AG10803 (cell line): ENCODE data around the gene PDGFB.

Experiments
- DNase-seq: peaks from one replicate; pipeline ENCODE4 v3.0.0; 2010; ENCODE audit warnings: low read depth
- H3K4me3 ChIP-seq: 2 replicates; pipeline ENCODE4 v1.5.1; 2011; ENCODE audit warnings: mild to moderate bottlenecking, low read length, control low read depth
- TF ChIP-seq, protein P1 (sequence below): conservative IDR thresholded peaks from 2 replicates; pipeline ENCODE4 v1.5.1; 2011; ENCODE audit warnings: mild to moderate bottlenecking, low read length, control low read depth, inconsistent platforms

Gene PDGFB

DNA sequence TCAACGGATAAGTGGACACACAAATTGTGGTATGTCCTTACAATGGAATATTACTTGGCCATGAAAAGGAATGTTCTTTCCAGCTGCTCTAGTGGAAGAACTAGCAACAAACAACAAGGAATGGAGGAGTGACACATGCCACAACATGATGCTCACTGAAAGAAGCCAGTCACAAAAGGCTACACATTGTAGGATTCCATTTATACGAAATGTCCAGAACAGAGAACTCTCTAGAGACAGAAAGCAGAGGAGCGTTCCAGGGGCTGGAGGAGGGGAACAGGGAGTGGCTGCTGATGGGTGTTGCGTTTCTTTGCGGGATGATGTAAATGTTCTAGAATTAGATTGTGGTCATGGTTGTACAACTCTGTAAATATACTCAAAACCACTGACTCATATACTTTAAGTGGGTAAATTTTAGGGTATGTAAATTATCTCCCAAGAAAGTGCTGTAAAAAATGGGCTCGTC, 32.4 kb upstream of the PDGFB start:
- DNase-seq: peak; percentile 69
- TF ChIP-seq, protein P1, sequence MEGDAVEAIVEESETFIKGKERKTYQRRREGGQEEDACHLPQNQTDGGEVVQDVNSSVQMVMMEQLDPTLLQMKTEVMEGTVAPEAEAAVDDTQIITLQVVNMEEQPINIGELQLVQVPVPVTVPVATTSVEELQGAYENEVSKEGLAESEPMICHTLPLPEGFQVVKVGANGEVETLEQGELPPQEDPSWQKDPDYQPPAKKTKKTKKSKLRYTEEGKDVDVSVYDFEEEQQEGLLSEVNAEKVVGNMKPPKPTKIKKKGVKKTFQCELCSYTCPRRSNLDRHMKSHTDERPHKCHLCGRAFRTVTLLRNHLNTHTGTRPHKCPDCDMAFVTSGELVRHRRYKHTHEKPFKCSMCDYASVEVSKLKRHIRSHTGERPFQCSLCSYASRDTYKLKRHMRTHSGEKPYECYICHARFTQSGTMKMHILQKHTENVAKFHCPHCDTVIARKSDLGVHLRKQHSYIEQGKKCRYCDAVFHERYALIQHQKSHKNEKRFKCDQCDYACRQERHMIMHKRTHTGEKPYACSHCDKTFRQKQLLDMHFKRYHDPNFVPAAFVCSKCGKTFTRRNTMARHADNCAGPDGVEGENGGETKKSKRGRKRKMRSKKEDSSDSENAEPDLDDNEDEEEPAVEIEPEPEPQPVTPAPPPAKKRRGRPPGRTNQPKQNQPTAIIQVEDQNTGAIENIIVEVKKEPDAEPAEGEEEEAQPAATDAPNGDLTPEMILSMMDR: no peak
- H3K4me3 ChIP-seq: no peak overlapping the region

DNA sequence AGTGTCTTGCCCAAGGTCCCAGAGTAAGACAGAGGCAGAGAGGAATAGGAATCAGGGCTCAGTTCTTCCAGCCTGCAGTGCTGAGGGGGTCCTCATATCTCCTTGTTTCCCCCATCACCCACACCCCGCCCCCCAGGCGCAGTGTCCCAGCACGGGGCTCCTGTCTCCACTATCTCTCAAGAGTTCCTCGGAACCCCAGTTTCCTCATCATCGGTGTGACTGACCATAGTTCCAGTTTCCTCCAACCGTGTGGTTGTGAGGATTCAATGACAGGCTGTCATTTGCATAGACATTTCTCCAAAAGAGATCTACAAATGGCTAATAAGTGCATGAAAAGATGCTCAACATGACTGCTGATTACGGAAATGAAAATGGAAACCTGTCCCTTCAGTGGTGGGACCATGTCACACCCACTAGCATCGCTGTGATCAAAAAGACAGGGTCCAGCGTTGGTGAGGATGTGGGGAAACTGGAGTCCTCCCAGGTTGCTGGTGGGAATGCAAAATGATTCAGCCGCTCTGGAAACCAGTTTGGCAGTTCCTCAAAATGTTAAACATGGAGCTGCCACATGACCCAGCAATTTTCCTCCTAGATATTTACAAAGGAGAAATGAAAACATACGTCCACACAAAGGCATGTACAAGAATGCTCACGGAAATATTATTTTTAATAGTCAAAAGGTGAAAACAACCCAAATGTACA, 31.8 kb upstream of the PDGFB start:
- H3K4me3 ChIP-seq: no peak overlapping the region
- DNase-seq: no peak
- TF ChIP-seq, protein P1: no peak

DNA sequence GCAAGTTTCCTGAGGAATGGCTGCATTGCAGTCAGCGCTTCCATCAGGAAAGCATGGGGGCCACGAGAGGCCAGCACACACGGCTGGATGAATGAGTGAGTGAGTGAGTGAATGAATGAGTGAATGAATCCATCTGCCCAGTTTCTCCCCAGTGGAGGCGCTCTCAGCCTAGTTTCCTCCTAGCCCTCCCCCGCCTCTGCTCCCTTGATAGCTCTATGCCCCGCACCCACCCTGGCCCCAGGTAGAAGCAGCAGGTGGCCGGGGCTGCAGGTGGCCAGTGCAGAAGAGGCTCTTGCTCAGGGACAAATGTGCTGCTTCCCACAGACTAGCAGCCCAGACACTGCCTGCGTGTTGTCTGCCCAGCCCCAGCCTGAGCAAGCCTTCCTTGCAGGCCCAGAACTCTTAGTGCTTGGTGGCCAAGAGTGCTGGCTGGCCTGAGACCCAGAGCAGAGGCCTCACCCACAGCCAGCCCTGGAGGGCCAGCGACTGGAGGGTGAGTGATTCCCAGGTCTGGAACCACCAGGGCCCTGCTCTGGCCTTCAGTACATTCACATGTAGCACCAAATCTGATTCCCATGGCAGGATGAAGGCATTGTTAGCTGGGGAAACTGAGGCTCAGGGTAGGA, 31.1 kb upstream of the PDGFB start:
- H3K4me3 ChIP-seq: no peak overlapping the region
- DNase-seq: no peak
- TF ChIP-seq, protein P1: no peak

DNA sequence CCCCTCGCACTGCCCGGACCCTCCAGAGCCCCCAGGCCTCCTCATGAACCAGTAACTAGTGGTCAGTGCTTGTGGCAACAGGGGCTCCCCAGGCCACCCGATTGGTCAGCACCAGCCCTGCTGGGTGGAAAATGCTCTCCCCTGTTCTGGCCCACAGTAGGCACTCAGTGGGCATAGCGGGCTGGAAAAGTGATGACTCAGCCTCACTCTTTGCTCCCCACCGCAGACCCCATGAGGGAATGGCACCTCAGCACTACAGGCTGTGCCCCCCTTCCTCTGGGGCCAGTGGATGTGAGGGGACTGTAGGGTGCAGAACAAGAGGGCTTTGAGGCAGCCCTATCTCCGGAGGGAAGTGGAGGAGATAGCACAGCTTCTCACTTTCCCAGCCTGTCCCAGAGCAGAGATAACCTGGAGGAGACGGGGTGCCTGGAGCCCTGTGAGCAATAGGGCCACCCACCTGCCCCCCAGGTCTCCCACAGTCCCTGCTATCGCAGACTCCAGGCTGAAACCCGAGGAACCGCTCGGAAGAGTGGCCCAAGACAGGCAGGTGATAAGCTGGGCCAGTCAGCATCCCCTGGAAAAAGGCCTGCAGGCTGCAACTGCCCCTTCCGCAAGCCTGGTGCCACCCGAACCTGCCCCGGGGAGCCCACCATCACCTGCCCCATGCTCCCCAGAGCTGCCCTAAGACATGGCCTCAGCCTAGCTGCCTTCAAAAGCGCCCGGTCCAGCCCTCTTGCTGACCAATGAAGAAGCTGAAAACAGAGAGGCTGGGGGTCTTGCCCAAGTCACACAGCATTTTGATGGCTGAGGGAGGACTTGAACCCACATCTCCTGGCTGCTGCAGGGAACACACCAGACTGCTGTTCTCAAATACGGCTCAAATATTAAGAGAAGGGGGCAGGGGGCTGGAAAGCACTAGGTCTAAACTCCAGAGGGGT, 29.4 kb upstream of the PDGFB start:
- DNase-seq: no peak
- TF ChIP-seq, protein P1: no peak
- no peak overlapping the region for H3K4me3 ChIP-seq

DNA sequence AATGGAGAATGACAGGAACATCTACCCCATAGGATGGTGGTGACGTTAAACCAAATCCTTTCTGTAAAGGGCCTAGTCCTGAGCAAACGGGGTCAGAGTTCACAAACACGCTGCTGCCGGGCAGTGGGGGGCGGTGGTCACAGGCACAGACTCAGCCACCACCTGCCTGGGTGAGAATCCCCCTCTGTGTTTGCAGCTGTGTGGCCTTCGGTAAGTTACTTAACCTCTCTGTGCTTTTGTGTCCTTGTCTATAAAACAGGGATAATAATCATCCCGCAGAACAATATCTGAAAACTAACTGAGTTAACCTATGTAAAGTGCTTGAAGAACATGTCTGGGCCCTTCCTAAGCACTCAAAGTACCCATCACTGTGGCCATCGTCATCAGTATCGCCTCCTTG, 26.0 kb upstream of the PDGFB start:
- TF ChIP-seq, protein P1: no peak
- DNase-seq: no peak
- no peak overlapping the region for H3K4me3 ChIP-seq

DNA sequence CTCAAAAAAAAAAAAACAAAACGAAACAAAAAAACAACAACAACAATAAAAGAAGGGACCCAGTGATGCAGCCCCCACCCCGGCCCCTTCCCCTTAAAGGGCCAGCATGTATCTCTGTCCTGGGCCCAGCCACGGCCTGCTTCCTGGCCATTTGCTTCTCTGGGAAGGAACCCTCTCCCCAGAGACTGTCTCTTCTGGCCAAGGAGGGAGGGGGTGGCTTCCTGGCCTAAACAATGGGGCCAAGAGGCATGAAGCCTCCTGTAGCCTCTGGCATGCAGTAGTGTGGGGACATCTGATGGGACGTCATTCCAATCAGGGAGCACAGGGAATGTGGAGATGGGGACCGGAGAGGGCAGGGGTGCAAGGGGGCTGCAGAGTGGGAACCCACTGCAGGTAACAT, 25.5 kb upstream of the PDGFB start:
- TF ChIP-seq, protein P1: no peak
- DNase-seq: no peak
- H3K4me3 ChIP-seq: no peak overlapping the region
